GM12878 (cell line): Measurements from ENCODE around the gene PARK7. TPM values are rescaled to one million over a fixed set of nuclear protein-coding genes. Genes with fewer than 3 reads are reported as not detected.
A peak's percentile ranks its signal among the peaks of the same experiment; 100 is the strongest.

Source experiments
- E4F1 ChIP-seq: fragments of 450-650 bp; IDR thresholded peaks from 2 replicates; pipeline ENCODE4 v1.6.1; 2018; ENCODE audit warnings: borderline replicate concordance, mild to moderate bottlenecking; ENCODE audit not compliant: partially characterized antibody
- EGR1 ChIP-seq, 2 experiments: IDR thresholded peaks; 1 replicate in 1 of 2; 2 replicates in 1 of 2; pipeline ENCODE4 v1.6.1; 2011 to 2012; ENCODE audit warnings: low read depth in 2 of 2, low read length in 2 of 2, borderline replicate concordance in 1 of 2, mild to moderate bottlenecking in 1 of 2, moderate library complexity in 1 of 2
- ELK1 ChIP-seq: IDR thresholded peaks from 2 replicates; pipeline ENCODE4 v1.6.1; 2012; ENCODE audit warnings: low read depth, low read length, improper control_type of control experiment
- NR2F1 ChIP-seq: fragments of 450-650 bp; conservative IDR thresholded peaks from 2 replicates; pipeline ENCODE4 v1.6.1; 2017; ENCODE audit warnings: mild to moderate bottlenecking
- NRF1 ChIP-seq: conservative IDR thresholded peaks from 2 replicates; pipeline ENCODE4 v1.6.1; 2011; ENCODE audit warnings: mild to moderate bottlenecking, low read depth, low read length, improper control_type of control experiment
- POLR2A ChIP-seq: IDR thresholded peaks from 2 replicates; pipeline ENCODE4 v1.6.1; 2011; ENCODE audit warnings: low read depth, mild to moderate bottlenecking, low read length
- RB1 ChIP-seq: fragments of 450-650 bp; formaldehyde crosslinking; IDR thresholded peaks from 2 replicates; pipeline ENCODE4 v1.6.1; 2017; ENCODE audit warnings: mild to moderate bottlenecking, borderline replicate concordance
- REST ChIP-seq: IDR thresholded peaks from 2 replicates; pipeline ENCODE4 v1.6.1; 2012; ENCODE audit warnings: mild to moderate bottlenecking, low read depth, low read length
- RFX5 ChIP-seq: IDR thresholded peaks from 2 replicates; pipeline ENCODE4 v1.6.1; 2011; ENCODE audit warnings: low read depth, low read length, improper control_type of control experiment
- SKIL ChIP-seq: fragments of 450-650 bp; IDR thresholded peaks from 2 replicates; pipeline ENCODE4 v1.6.1; 2017; ENCODE audit warnings: mild to moderate bottlenecking, low read depth, inconsistent platforms; ENCODE audit not compliant: poor library complexity, severe bottlenecking
- SP1 ChIP-seq: IDR thresholded peaks from one replicate; pipeline ENCODE4 v1.6.1; 2011; ENCODE audit warnings: low read depth, low read length
- ZNF592 ChIP-seq: fragments of 450-650 bp; IDR thresholded peaks from 2 replicates; pipeline ENCODE4 v1.6.1; 2017; ENCODE audit warnings: mild to moderate bottlenecking, moderate library complexity
- polyA plus RNA-seq, 11 experiments: library from polyadenylated mRNA; depleted of rRNA in 4 of 11; unstranded in 6 of 11; stranded (reverse) in 5 of 11; fragments of >200 nt; fragmentation: Nextera tagmentation in 4 of 11; fragmentation: Illumina TruSeq in 1 of 11; extraction: Ambion mirVana in 4 of 11; extraction: Trizol in 1 of 11; gene quantifications; 1 replicate in 1 of 11; 2 replicates in 10 of 11; pipeline versions ENCODE4 v1.2.1 to v1.2.3, GENCODE V29; 2011 to 2016; ENCODE audit warnings: inconsistent platforms in 2 of 11, missing spikeins in 2 of 11, low read depth in 1 of 11
- total RNA-seq, 4 experiments: library from RNA; depleted of rRNA in 3 of 4; stranded (reverse); fragments of >200 nt in 3 of 4; fragmentation: Illumina TruSeq in 1 of 4; extraction: Trizol in 1 of 4; gene quantifications; 2 replicates each; pipeline versions ENCODE4 v1.2.1 to v1.2.3, GENCODE V29; 2013 to 2021

The PARK7 gene
- total and polyA plus RNA-seq, 10 of the 15 experiments (the other 5 are each of a cell fraction or from before 2014, with no cell fraction given): 267 to 1,056 (median 495) TPM

GRCh38 chr1:7961216-7962013 is at the start of gene PARK7 (continued):
- TF ChIP-seq E4F1 (peak; percentile 85), REST (0 out of 2 replicates have a peak, but pooled peaks have one; percentile 14), ELK1 (peak; percentile 28), SP1 (peak; percentile 89), NR2F1 (peak; percentile 63), NRF1 (peak; percentile 97), RB1 (no peak; the same call in none of the 2 replicates), EGR1 (IDR thresholded peaks at IDR 0.05; ENCODE audit: borderline replicate concordance in 1 of 2, low read depth in 2 of 2, low read length in 2 of 2) (peak; percentile 49 to 78), RFX5 (no peak), SKIL (peak; percentile 61), POLR2A (peak; percentile 98), ZNF592 (no peak)
